ENCODE measurements around the gene NPAS3.

Gene NPAS3

GRCh38 chr14:33850826-33851225 lies 912.1 kb downstream of the NPAS3 start:
- TF ChIP-seq, protein P1, sequence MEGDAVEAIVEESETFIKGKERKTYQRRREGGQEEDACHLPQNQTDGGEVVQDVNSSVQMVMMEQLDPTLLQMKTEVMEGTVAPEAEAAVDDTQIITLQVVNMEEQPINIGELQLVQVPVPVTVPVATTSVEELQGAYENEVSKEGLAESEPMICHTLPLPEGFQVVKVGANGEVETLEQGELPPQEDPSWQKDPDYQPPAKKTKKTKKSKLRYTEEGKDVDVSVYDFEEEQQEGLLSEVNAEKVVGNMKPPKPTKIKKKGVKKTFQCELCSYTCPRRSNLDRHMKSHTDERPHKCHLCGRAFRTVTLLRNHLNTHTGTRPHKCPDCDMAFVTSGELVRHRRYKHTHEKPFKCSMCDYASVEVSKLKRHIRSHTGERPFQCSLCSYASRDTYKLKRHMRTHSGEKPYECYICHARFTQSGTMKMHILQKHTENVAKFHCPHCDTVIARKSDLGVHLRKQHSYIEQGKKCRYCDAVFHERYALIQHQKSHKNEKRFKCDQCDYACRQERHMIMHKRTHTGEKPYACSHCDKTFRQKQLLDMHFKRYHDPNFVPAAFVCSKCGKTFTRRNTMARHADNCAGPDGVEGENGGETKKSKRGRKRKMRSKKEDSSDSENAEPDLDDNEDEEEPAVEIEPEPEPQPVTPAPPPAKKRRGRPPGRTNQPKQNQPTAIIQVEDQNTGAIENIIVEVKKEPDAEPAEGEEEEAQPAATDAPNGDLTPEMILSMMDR (IDR thresholded peaks at IDR 0.05; ENCODE audit: control insufficient read depth, insufficient read depth, low read depth, low read length, missing control alignments), result no peak
- no peak overlapping the region for H3K4me3 ChIP-seq (ENCODE audit: control insufficient read depth, low read depth, low read length)
- DNase-seq (ENCODE audit: low read depth), result no peak

- H3K4me3 ChIP-seq (ENCODE audit: control insufficient read depth, low read depth, low read length), result no peak overlapping the region
- TF ChIP-seq, protein P1 (IDR thresholded peaks at IDR 0.05; ENCODE audit: control insufficient read depth, insufficient read depth, low read depth, low read length, missing control alignments), result no peak
- no peak for DNase-seq (ENCODE audit: low read depth)
These were observed 912.7 kb downstream of the NPAS3 start for GRCh38 chr14:33851366-33851765.

DNA sequence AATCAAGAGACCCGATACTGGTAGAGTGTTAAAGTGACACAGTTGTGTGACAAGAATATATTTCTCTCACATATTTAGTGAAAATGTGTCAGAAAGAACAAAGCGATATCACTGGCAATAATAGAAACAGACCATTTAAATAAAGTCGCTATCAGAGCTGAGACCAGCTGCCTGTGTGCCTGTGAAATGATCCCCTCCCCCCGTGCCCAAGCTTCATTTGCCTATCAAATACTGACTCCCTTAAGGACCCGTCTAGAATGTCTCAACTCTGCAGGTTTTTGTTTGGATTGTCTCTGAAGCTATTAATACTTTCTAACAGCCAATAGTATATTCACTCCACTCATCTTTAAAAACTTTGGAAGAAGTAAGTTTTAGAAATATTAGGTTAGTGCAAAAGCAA lies 913.3 kb downstream of the NPAS3 start:
- TF ChIP-seq, protein P1 (IDR thresholded peaks at IDR 0.05; ENCODE audit: control insufficient read depth, insufficient read depth, low read depth, low read length, missing control alignments), result no peak
- no peak for DNase-seq (ENCODE audit: low read depth)
- H3K4me3 ChIP-seq (ENCODE audit: control insufficient read depth, low read depth, low read length), result no peak overlapping the region

All from AG09309 (cell line).